NCI-H1105 treated with DMSO at 0.1 percent for 48 hours (cell line): ENCODE measurements around the gene NIT1.

Experiments
- DNase-seq: peaks from one replicate; lab custom pipeline; 2025; lab: John Stamatoyannopoulos, UW

The NIT1 gene, protein sequence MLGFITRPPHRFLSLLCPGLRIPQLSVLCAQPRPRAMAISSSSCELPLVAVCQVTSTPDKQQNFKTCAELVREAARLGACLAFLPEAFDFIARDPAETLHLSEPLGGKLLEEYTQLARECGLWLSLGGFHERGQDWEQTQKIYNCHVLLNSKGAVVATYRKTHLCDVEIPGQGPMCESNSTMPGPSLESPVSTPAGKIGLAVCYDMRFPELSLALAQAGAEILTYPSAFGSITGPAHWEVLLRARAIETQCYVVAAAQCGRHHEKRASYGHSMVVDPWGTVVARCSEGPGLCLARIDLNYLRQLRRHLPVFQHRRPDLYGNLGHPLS

GRCh38 chr1:161117759-161118581 lies at the start of gene NIT1, which contains the start of gene PFDN2:
Gene NIT1 (plus strand): TSS chr1:161118105. CDS start chr1:161118177, 72 bp downstream.
Gene PFDN2 (minus strand): TSS chr1:161118037. CDS start chr1:161118026, 11 bp downstream.
- DNase-seq = peak; percentile 82

DNA sequence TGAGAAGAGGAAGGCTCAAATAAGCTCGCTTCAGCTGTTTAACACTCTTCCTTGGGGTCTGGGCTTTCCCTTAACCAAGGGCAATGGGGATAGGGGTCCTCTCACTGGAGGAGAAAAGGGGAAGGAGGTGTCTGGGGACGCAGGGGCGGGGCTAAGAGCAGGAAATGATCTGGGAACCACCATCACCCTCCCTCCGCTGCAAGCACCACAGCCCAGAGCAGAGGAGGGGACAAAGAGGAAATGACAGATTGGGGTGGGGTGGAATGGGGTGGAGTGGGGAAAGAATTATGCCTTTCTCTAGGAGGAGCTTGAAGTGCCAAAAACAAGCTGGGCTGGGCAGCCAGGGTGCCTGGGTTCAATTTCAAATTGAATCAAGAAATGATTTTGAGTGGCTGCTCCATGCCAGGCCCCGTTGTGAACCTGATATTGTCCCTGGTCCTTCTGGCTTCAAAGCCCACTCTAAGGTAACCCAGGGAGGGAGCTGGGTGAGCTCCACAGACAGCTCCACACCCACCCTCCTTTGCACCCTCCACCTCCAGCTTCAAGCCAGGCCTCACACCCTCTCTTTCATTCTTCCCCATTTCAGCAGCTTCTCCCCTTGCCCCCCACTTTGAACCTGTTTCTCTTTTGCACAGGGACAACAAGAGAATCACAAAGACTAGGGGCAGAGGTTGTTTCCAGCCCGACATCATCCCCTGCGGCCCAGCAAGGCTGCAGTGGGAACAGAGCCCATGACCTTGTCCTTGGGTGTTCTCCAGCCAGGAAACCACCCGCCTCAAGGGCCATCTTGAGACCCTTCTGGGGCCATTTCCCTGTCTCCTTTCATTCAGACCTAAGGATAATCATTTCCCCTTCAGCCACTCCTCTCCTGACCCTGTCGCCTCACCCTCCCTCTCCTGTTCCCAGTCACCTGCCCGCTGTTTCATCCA lies 49.3 kb upstream of the NIT1 start:
- no peak for DNase-seq

DNA sequence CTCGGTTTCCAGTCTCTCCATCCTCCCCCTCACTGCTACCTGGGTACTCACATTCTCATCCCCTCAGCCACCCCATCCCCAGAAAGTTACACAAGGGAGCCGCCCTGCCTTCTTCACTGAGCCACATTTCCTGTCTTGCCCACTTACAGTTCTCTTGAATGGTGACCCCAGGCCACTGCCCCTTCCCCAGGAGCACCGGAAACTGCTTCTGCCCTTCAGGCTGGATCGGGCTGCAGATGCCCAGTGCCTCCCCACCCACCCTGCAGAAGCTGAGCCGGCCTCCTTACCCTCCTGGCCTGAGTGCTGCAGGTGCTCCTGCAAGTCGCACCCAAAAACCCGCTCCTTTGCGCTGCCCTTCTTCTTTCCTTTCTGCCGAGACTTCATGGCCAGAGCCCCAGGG lies 48.7 kb upstream of the NIT1 start:
- DNase-seq = no peak

DNA sequence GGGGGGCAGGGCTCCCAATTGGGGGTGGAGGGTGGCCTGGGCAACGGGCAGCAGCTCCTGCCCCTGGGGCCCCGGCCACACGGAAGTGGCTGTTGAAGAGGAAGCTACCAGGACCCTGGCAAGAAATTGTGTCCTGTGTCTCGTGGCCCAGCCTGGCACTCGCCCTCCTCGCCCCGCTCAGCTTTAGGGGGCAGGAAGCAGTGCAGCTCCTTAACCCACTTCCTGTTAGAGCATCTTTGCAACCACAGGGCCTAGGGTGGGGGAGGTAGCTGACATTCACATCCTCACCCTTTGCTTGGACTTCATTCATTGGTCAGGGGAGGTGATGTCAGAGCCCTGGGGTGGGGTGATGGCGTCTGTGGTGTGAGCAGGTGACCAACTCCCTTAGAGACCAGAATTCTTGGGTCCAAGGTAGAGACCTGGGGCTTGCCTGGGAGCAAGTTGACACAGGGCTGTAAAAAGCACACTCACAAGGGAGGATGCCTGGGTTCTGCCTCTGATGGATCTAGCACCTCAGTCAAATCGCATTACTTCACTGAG lies 48.1 kb upstream of the NIT1 start, which contains the start of gene ARHGAP30:
TSS of gene ARHGAP30 (minus strand) at position 161 of the 540 bp plus-strand sequence. CDS start 267 bp downstream, outside the sequence.
- DNase-seq = no peak

- DNase-seq = no peak
Measured at GRCh38 chr1:161070761-161071160, 47.1 kb upstream of the NIT1 start.

DNA sequence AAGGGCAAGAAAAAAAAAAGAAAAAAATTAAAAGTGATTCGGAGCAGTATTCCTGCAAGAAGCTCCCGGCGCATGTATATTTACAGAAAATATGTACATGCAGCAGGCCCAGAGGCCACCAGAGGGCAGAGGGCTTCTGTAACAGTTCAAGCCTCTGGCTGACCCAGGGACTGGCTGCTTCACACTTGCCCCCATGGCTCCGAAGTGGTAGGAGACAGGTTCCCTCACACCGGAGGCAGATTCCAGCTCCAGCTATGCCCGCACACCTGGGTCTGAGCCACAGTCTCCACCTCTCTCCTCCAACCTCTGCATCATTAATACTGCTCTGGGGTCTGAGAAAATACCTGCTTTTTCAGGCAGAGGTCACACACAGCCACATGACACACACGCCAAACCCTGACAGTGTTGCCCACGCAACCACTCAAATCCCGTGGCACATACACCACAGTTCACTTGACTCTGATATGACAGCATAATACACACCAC lies 46.0 kb upstream of the NIT1 start:
- DNase-seq = peak; percentile 4

DNA sequence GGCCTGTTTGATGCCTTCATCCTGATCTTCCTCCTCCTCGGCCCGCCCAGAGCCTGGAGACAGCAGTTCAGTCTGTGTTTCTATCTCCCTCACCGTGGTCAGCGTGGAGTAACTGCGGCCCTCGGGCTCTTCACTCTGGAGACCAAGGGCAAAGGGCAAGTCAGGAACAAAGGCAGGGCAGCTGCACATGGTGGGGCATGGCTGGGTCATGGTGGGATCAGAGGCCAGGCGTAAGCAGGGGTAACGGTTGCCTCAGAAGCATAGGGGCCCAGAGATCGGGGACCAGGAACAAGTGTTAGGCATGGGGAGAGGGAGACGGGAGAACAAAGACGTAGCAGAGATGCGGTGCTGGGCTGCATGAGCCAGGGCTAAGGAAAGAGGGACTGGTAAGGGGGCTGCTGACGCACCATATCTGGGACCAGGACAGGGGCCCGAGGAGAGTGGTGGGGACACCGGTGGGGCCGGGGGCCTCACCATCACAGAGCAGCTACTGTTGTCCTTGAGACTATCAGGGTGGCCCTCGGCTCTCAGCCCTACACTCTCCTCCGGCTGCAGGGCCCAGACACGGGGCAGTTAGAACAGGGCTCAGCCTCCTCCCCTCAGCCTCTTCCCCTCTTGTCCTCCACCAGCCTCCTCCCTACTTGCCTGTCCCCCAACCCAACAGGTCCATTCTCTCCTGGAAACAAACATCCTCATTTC lies 45.0 kb upstream of the NIT1 start:
- DNase-seq = no peak

DNA sequence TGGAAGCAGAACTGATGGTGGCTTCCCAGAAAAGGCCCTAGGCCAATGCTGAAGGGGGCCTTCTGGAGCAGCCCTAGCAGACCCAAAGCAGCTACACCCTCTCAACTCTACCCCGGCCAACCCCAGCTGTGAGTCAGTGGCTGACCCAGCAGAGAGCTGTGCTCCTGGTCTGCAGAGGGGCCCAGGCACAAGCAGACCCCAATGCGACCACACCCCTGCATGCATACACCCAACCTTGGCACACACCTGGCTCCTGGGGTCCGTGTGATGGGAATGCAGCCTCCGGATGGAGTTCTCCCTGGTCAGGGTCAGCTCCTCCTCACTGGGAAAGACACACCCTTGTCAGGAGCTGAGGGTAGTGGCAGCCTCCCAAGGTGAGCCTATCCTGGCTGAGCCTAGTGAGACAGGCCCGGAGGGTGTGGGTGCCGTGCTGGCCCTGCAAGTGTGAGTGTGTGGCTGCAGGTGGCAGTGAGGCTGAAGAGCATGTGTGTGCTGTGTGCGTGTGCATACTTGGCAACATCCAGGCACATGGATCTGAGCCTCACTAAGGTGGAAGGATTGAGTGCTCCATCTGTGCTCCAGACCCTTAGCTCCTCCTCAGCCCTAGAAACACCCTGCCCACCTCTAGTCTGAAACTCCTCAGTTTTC lies 44.3 kb upstream of the NIT1 start:
- DNase-seq = no peak

DNA sequence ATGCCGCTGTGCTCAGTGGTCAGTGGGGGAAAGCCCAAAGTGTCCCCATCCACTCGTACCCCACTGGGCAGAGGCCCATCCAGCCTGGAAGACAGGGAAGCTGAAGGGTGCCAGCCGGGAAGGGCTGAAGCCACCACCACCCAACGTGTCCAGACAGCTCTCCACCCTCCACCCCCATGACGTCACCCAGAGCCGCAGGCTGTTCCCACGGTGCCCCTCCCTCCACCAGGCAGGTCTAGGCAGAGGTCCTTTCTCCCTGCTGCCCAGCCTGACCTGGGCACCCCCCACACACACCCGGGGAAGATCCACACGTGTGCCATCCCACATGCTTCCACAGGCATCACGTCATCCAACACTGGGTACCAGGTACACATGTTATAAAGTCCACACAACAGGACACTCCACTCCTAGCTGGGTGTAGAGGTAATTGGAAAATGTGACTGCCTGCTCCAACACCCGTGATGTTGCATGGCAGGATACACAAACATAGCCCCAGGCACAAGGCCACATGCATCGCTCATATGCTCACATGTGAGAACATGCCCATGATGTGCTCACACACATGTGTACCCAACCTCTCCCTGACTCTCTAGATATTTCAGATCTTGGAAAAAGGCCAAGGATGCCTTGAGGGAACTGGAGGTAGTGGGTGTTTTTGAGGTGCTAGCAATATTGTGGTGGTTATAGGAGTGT lies 43.1 kb upstream of the NIT1 start:
- DNase-seq = peak; percentile 7

GRCh38 chr1:161076410-161076809 lies 41.5 kb upstream of the NIT1 start:
- DNase-seq = no peak

DNA sequence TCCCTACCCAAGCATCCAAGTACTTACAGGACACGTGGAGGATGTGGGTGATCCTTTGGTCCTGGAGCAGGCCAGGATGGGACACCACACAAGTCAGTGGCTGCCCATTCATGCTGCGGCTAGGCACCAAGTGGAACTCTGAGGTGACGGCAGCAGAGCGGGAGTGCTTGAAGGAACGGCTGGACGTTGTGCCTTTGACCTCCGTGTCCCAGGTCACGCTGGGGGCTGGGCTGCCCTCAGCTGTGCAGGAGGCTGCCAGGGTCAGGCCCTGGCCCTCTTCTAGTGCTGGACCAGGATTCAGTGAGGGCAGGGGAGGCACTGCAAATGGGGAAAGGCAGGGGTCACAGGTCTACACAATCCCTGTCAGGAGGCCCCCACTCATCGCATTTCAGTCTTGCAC lies 40.5 kb upstream of the NIT1 start:
- no peak for DNase-seq

- DNase-seq = no peak
Measured at GRCh38 chr1:161079436-161080110, 38.3 kb upstream of the NIT1 start.

GRCh38 chr1:161080441-161081405 lies 37.2 kb upstream of the NIT1 start:
- DNase-seq = no peak

GRCh38 chr1:161081519-161081918 lies 36.4 kb upstream of the NIT1 start:
- no peak for DNase-seq

DNA sequence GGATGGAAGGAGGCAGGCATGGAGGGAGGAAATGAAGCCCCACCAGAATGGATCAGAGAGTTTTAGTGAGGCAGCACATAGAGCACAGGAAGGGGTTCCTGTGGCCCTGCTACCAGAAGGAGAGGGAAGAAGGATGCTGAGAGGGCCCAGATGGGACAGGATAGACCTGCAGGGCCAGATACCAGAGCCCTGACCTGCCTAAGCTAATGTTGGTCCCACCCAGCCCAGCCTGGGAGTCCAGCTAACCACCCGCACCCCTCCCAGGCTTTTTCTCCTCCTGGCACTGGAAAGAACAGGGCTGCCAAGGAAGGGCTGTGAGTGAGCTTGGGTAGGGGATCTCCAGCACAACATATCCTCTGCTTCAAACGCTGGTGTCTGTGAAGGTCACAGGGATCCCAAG lies 35.4 kb upstream of the NIT1 start:
- DNase-seq = no peak

DNA sequence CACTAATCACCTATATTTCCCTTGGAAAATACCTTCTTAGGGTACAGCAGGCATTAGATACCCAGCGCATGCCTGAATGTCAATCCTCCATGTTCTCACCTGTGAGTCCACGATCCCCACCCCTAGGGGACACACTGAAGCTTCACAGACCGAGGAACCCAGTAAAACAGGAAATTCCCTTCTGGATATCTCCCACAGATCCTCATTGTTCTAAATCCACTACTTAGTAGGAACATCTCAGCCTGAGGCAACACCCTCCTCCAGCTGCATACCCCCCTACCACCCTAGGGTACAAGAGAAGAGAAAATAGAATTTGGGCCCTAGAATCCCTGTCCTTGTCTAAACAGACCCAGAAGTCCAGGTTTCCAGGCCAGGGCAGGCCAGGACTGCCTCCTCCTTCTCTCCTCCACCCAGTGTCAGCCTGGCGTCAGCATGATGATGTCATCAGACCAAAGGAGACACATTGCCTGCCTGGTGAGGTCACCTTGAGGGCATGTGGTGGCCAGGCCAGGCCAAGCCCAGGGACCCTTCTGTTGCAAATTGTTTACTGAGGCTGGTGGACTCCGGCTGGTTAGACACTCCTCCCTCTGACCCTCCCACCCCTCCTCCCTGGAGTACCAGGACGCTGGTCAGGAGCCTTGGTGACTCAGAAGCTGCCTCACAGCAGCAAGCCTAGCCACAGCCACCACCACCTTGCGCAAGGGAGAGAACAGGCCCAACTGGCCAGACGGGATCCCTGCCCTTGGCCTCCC lies 34.7 kb upstream of the NIT1 start:
- no peak for DNase-seq
